Measurements from ENCODE around the gene RAB29. TPM values are rescaled to one million over a fixed set of nuclear protein-coding genes. Genes with fewer than 3 reads are reported as not detected.

The RAB29 gene
- total RNA-seq, 5 donors from 2014 or later (not counting 1 experiment from before 2014, with no cell fraction given): 32.5 to 64.6 (median 46.8) TPM

GRCh38 chr1:205783433-205783795, 8.1 kb upstream of the RAB29 start:
- ChIA-PET CTCF (interaction anchor here in 1 of 2 donors (1.1 to 2.0 kb wide), 4 partner anchors 11 to 194 kb away, joined by 3 to 14 read pairs (median 6); no protein-coding TSS in a partner anchor), POLR2A (no interaction called here)
- Histone ChIP-seq H3K36me3 (ENCODE audit: control insufficient read depth in 2 of 2, extremely low read depth in 1 of 2, insufficient read depth in 1 of 2, low read length in 1 of 2) (no peaks in the 10 kb centered on the region), H3K4me1 (ENCODE audit: control insufficient read depth in 1 of 2, extremely low read depth in 1 of 2, insufficient read depth in 2 of 2, low read length in 2 of 2) (peaks cover 0 to 3% of the 10 kb centered on the region in 2 experiments), H3K4me3 (ENCODE audit: control insufficient read depth in 1 of 2, extremely low read depth in 1 of 2, low read length in 1 of 2) (no peak overlapping the region), H3K27ac (ENCODE audit: low read length) (no peak overlapping the region), H3K27me3 (replicated peaks in 1 of 2; ENCODE audit: control insufficient read depth in 2 of 2, extremely low read depth in 1 of 2, insufficient read depth in 2 of 2, low read length in 1 of 2) (peaks cover 0 to 3% of the 10 kb centered on the region in 2 experiments), H3K9me3 (no peaks in the 10 kb centered on the region)
- H3K4me1 Mint-ChIP-seq: peaks cover 6 to 12% (median 9%) of the 10 kb centered on the region in 3 donors
- no peaks in the 10 kb centered on the region for H3K36me3 Mint-ChIP-seq
- no peak for DNase-seq
- ATAC-seq (replicated peaks in 1 of 4): no peak
- H3K27me3 Mint-ChIP-seq: no peaks in the 10 kb centered on the region
- H3K27ac Mint-ChIP-seq: no peak overlapping the region
- H3K9me3 Mint-ChIP-seq: no peaks in the 10 kb centered on the region
- no peak overlapping the region for H3K4me3 Mint-ChIP-seq

- peak in 3 of 35 experiments; percentile 10 to 38 (median 15) for DNase-seq
Measured at GRCh38 chr1:205782627-205783432, 7.5 kb upstream of the RAB29 start.

GRCh38 chr1:205780335-205780734, 5.1 kb upstream of the RAB29 start:
- 100% methylated on average over 3 of the region's 5 CpGs for WGBS (ENCODE audit: insufficient coverage)
- Mint-ChIP-seq H3K27ac (no peak overlapping the region), H3K36me3 (no peaks in the 10 kb centered on the region), H3K4me3 (no peak overlapping the region), H3K9me3 (no peaks in the 10 kb centered on the region), H3K4me1 (peaks cover 20 to 31% (median 31%) of the 10 kb centered on the region in 3 donors), H3K27me3 (no peaks in the 10 kb centered on the region)
- no peak for DNase-seq
- Histone ChIP-seq H3K27me3 (replicated peaks in 1 of 2; ENCODE audit: control insufficient read depth in 2 of 2, extremely low read depth in 1 of 2, insufficient read depth in 2 of 2, low read length in 1 of 2) (peaks cover 0 to 3% of the 10 kb centered on the region in 2 experiments), H3K4me1 (ENCODE audit: control insufficient read depth in 1 of 2, extremely low read depth in 1 of 2, insufficient read depth in 2 of 2, low read length in 2 of 2) (peaks cover 5 to 9% of the 10 kb centered on the region in 2 experiments), H3K27ac (ENCODE audit: low read length) (no peak overlapping the region), H3K9me3 (no peaks in the 10 kb centered on the region), H3K36me3 (ENCODE audit: control insufficient read depth in 2 of 2, extremely low read depth in 1 of 2, insufficient read depth in 1 of 2, low read length in 1 of 2) (no peaks in the 10 kb centered on the region), H3K4me3 (ENCODE audit: control insufficient read depth in 1 of 2, extremely low read depth in 1 of 2, low read length in 1 of 2) (no peak overlapping the region)
- no peak for ATAC-seq (replicated peaks in 1 of 4)
- CTCF ChIA-PET: no interaction called here
- POLR2A ChIA-PET: no interaction called here

More at GRCh38 chr1:205782627-205783432, 7.5 kb upstream of the RAB29 start:
- peaks cover 6 to 16% (median 15%) of the 10 kb centered on the region in 3 donors for H3K4me1 Mint-ChIP-seq
- ATAC-seq (replicated peaks in 1 of 4): peak in 3 of 4 experiments; percentile 37 to 84 (median 75)
- H3K9me3 Mint-ChIP-seq: no peaks in the 10 kb centered on the region
- Histone ChIP-seq H3K27ac (ENCODE audit: low read length) (no peak overlapping the region), H3K4me1 (ENCODE audit: control insufficient read depth in 1 of 2, extremely low read depth in 1 of 2, insufficient read depth in 2 of 2, low read length in 2 of 2) (peaks cover 0 to 3% of the 10 kb centered on the region in 2 experiments), H3K36me3 (ENCODE audit: control insufficient read depth in 2 of 2, extremely low read depth in 1 of 2, insufficient read depth in 1 of 2, low read length in 1 of 2) (no peaks in the 10 kb centered on the region), H3K9me3 (no peaks in the 10 kb centered on the region), H3K4me3 (ENCODE audit: control insufficient read depth in 1 of 2, extremely low read depth in 1 of 2, low read length in 1 of 2) (no peak overlapping the region), H3K27me3 (replicated peaks in 1 of 2; ENCODE audit: control insufficient read depth in 2 of 2, extremely low read depth in 1 of 2, insufficient read depth in 2 of 2, low read length in 1 of 2) (peaks cover 0 to 3% of the 10 kb centered on the region in 2 experiments)
- no peak overlapping the region for H3K4me3 Mint-ChIP-seq
- no peaks in the 10 kb centered on the region for H3K27me3 Mint-ChIP-seq
- ChIA-PET CTCF (interaction anchor here in 1 of 2 donors (0.6 to 2.0 kb wide), 9 partner anchors 9 to 195 kb away, joined by 3 to 17 read pairs (median 4); no protein-coding TSS in a partner anchor), POLR2A (no interaction called here)
- H3K36me3 Mint-ChIP-seq: no peaks in the 10 kb centered on the region
- no peak overlapping the region for H3K27ac Mint-ChIP-seq
- WGBS (ENCODE audit: insufficient coverage): 57% methylated on average over 2 of the region's 4 CpGs

DNA sequence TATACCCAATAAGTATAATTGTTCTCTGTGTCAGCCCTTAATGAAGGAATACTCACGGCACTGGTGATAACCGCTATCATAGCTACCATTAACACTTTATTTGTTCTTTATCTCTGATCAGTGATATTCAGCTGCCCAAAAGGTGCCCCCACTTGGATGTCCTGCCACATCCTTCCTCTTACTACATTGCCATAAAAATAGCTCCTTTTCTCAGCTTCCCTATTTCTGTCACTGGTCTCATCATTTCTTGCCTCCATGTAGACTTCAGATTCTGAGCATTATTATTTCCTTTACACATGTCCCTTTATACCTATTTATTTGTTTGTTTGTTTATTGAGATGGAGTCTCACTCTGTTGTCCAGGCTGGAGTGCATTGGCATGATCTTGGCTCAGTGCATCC, 2.7 kb upstream of the RAB29 start:
- no peaks in the 10 kb centered on the region for H3K9me3 ChIP-seq
- CTCF ChIA-PET: interaction anchor here in 1 of 2 donors (0.6 kb wide), 1 partner anchor 26 kb away, joined by 3 read pairs; no protein-coding TSS in a partner anchor
- Mint-ChIP-seq H3K4me1 (peaks cover 35 to 49% (median 46%) of the 10 kb centered on the region in 3 donors), H3K27ac (peak overlapping the region in 1 of 2 donors; percentile 28), H3K27me3 (no peaks in the 10 kb centered on the region), H3K9me3 (no peaks in the 10 kb centered on the region), H3K36me3 (no peaks in the 10 kb centered on the region), H3K4me3 (no peak overlapping the region)
- POLR2A ChIA-PET: interaction anchor here in 1 of 2 donors (0.5 to 0.6 kb wide), 2 partner anchors 12 to 13 kb away, joined by 3 to 5 read pairs; no protein-coding TSS in a partner anchor
- no peak overlapping the region for H3K27ac ChIP-seq (ENCODE audit: low read length)
- ATAC-seq (replicated peaks in 1 of 4) (no peak), DNase-seq (no peak)
- no peaks in the 10 kb centered on the region for H3K27me3 ChIP-seq (replicated peaks in 1 of 2; ENCODE audit: control insufficient read depth in 2 of 2, extremely low read depth in 1 of 2, insufficient read depth in 2 of 2, low read length in 1 of 2)
- 74% methylated on average over 2 of the region's 2 CpGs for WGBS (ENCODE audit: insufficient coverage)
- peaks cover 3 to 22% of the 10 kb centered on the region in 2 experiments for H3K4me1 ChIP-seq (ENCODE audit: control insufficient read depth in 1 of 2, extremely low read depth in 1 of 2, insufficient read depth in 2 of 2, low read length in 2 of 2)
- H3K36me3 ChIP-seq (ENCODE audit: control insufficient read depth in 2 of 2, extremely low read depth in 1 of 2, insufficient read depth in 1 of 2, low read length in 1 of 2): peaks cover 0 to 2% of the 10 kb centered on the region in 2 donors
- no peak overlapping the region for H3K4me3 ChIP-seq (ENCODE audit: control insufficient read depth in 1 of 2, extremely low read depth in 1 of 2, low read length in 1 of 2)

DNA sequence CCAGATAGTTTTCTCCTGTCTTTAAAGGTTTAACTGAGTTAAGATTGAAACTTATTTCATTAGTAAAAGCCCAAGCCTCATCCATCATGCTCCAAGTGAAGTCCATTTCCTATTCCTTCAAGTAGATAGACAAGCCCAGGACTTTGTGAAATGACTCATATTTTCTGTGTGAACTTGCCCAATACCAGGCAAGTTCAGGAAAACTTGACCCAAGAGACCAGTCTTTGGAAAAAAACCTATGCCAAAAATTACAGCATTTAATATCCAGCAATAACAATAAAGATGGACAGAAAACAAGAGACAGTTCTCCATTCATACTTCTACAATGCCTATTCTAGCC, 405 bp upstream of the RAB29 start:
- DNase-seq (no peak), ATAC-seq (replicated peaks in 1 of 4) (no peak)
- peaks cover 6 to 40% of the 10 kb centered on the region in 2 experiments for H3K4me1 ChIP-seq (ENCODE audit: control insufficient read depth in 1 of 2, extremely low read depth in 1 of 2, insufficient read depth in 2 of 2, low read length in 2 of 2)
- no peaks in the 10 kb centered on the region for H3K27me3 Mint-ChIP-seq
- H3K27ac Mint-ChIP-seq: peak overlapping the region; percentile 95 to 97
- H3K9me3 ChIP-seq: no peaks in the 10 kb centered on the region
- peak overlapping the region; percentile 84 to 92 (median 85) for H3K4me3 Mint-ChIP-seq
- peaks cover 2% of the 10 kb centered on the region for H3K36me3 Mint-ChIP-seq
- peaks cover 47 to 64% (median 60%) of the 10 kb centered on the region in 3 donors for H3K4me1 Mint-ChIP-seq
- ChIA-PET CTCF (interaction anchor here in 1 of 2 donors (1.0 to 1.1 kb wide), 2 partner anchors 64 to 117 kb away, joined by 3 read pairs; no protein-coding TSS in a partner anchor), POLR2A (interaction anchor here in 1 of 2 donors (0.6 kb wide), 1 partner anchor 295 kb away, joined by 3 read pairs; no protein-coding TSS in a partner anchor)
- H3K27ac ChIP-seq (ENCODE audit: low read length): peak overlapping the region; percentile 93
- peak overlapping the region in 1 of 2 donors; percentile 74 for H3K4me3 ChIP-seq (ENCODE audit: control insufficient read depth in 1 of 2, extremely low read depth in 1 of 2, low read length in 1 of 2)
- H3K27me3 ChIP-seq (replicated peaks in 1 of 2; ENCODE audit: control insufficient read depth in 2 of 2, extremely low read depth in 1 of 2, insufficient read depth in 2 of 2, low read length in 1 of 2): no peaks in the 10 kb centered on the region
- H3K36me3 ChIP-seq (ENCODE audit: control insufficient read depth in 2 of 2, extremely low read depth in 1 of 2, insufficient read depth in 1 of 2, low read length in 1 of 2): peaks cover 2 to 4% of the 10 kb centered on the region in 2 donors
- no peaks in the 10 kb centered on the region for H3K9me3 Mint-ChIP-seq

DNA sequence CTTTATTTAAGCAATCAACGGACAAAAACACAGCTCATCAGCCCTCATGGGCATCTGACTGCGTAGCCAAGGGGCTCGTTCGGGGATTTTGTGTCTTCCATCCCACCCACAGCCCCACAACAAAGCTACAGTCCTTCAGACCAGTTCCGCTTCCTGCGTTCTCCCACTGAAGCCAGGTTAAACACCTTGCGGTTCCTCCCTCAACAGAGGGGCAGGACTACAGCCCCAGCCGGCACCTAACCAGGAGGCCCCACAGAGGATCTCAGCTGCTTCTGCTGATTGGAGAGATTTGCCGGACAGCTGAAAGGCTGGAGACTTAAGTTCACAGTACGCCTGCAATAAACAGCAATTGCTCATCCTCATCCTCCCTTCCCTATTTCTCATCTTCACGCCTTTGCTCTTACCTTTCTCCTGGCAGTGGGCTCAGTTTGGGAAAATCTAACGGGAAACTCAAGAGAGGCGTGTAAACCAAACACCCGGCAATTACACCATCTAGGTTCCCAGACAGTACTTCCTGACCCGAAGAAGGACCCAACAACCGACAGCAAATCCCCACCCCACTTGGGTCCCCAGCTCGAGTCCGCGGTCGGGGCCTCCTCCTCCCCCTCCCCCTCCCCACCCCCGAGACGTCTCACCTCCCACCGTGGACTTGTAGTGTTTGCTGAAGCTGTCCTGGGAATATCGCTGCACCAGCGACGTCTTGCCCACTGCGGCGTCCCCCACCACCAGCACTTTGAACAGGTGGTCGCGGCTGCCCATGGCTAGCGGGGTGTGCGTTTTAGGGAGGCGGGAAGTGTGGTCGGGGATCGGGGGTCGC, 876 bp downstream of the RAB29 start:
- ChIA-PET POLR2A (interaction anchor here (0.6 to 1.5 kb wide), 8 partner anchors 10 to 161 kb away, joined by 3 to 27 read pairs (median 4); no protein-coding TSS in a partner anchor), CTCF (interaction anchor here (0.6 to 3.4 kb wide), 10 partner anchors 8 to 484 kb away, joined by 3 to 13 read pairs (median 4); partner anchors contain the start of gene ELK4 (in 1 of the 2))
- H3K4me3 ChIP-seq (ENCODE audit: control insufficient read depth in 1 of 2, extremely low read depth in 1 of 2, low read length in 1 of 2): peak overlapping the region; percentile 74 to 80
- DNase-seq (peak in 32 of 35 experiments; percentile 6 to 67 (median 23)), ATAC-seq (replicated peaks in 1 of 4) (peak; percentile 10 to 34 (median 22))
- Mint-ChIP-seq H3K9me3 (no peaks in the 10 kb centered on the region), H3K4me1 (peaks cover 47 to 70% (median 64%) of the 10 kb centered on the region in 3 donors), H3K27me3 (no peaks in the 10 kb centered on the region), H3K36me3 (peaks cover 14% of the 10 kb centered on the region), H3K27ac (peak overlapping the region; percentile 95 to 97), H3K4me3 (peak overlapping the region; percentile 84 to 92 (median 85))
- H3K27me3 ChIP-seq (replicated peaks in 1 of 2; ENCODE audit: control insufficient read depth in 2 of 2, extremely low read depth in 1 of 2, insufficient read depth in 2 of 2, low read length in 1 of 2): no peaks in the 10 kb centered on the region
- no peaks in the 10 kb centered on the region for H3K9me3 ChIP-seq
- peaks cover 7 to 16% of the 10 kb centered on the region in 2 donors for H3K36me3 ChIP-seq (ENCODE audit: control insufficient read depth in 2 of 2, extremely low read depth in 1 of 2, insufficient read depth in 1 of 2, low read length in 1 of 2)
- H3K27ac ChIP-seq (ENCODE audit: low read length): peak overlapping the region; percentile 93
- peaks cover 6 to 43% of the 10 kb centered on the region in 2 experiments for H3K4me1 ChIP-seq (ENCODE audit: control insufficient read depth in 1 of 2, extremely low read depth in 1 of 2, insufficient read depth in 2 of 2, low read length in 2 of 2)
- WGBS (ENCODE audit: insufficient coverage): 1% methylated on average over 23 of the region's 36 CpGs

All from T-cell (primary cell).